Measurements from ENCODE around the gene AGER. TPM values are rescaled to one million over a fixed set of nuclear protein-coding genes. Genes with fewer than 3 reads are reported as not detected.

Gene AGER
- total and polyA plus RNA-seq, 2 donors (not counting 3 experiments of a cell fraction or from before 2014, with no cell fraction given): 5.1 to 18.5 TPM

- Histone ChIP-seq H3K27ac (ENCODE audit: insufficient read depth, low read depth, low read length) (no peak overlapping the region), H3K9ac (replicated peaks; ENCODE audit: extremely low read depth, insufficient read depth, low read length) (no peak overlapping the region), H3K9me3 (replicated peaks; ENCODE audit: control insufficient read depth, insufficient read depth, low read length) (no peaks in the 10 kb centered on the region), H3K9me1 (replicated peaks; ENCODE audit: control insufficient read depth, extremely low read depth, insufficient read depth, low read length) (no peaks in the 10 kb centered on the region), H3K4me1 (ENCODE audit: control insufficient read depth, extremely low read depth, insufficient read depth, low read length) (peaks cover 9% of the 10 kb centered on the region), H3K4me3 (replicated peaks in 1 of 3; ENCODE audit: insufficient read depth in 1 of 3, low read depth in 1 of 3, low read length in 3 of 3) (no peak overlapping the region), H4K20me1 (replicated peaks; ENCODE audit: control insufficient read depth, extremely low read depth, insufficient read depth, low read length) (no peaks in the 10 kb centered on the region), H3K79me2 (ENCODE audit: control insufficient read depth, insufficient read depth, low read length) (peaks cover 5% of the 10 kb centered on the region), H3K27me3 (ENCODE audit: control insufficient read depth in 2 of 2, insufficient read depth in 2 of 2, low read length in 2 of 2) (peaks cover 8 to 10% of the 10 kb centered on the region in 2 experiments), H3K4me2 (ENCODE audit: insufficient read depth, low read length) (no peak overlapping the region), H2AFZ (ENCODE audit: low read depth, low read length) (no peak overlapping the region), H3K36me3 (ENCODE audit: control insufficient read depth in 2 of 2, extremely low read depth in 1 of 2, insufficient read depth in 2 of 2, low read length in 2 of 2) (no peaks in the 10 kb centered on the region)
- no TSS peak for BruUV-seq (replicated peaks)
- DNase-seq (ENCODE audit: low read depth, low spot score) (no peak), FAIRE-seq (no peak)
- ChIA-PET CTCF (no interaction called here), POLR2A (no interaction called here)
- dilution Hi-C loops (cut with MboI; ENCODE audit: extremely low pct_ligation_motif_present, low sequenced_read_pairs) (no loop called here), intact Hi-C loops (cut with micrococcal nuclease) (no loop called here)
- TF ChIP-seq MYC (IDR thresholded peaks at IDR 0.05; ENCODE audit: low read depth, low read length): no peak
- no peak for TF ChIP-seq CTCF (IDR thresholded peaks at IDR 0.05; ENCODE audit: extremely low read depth in 1 of 2, insufficient read depth in 1 of 2, low read depth in 1 of 2, low read length in 2 of 2)
- no peak for TF ChIP-seq GATA2 (IDR thresholded peaks at IDR 0.05; ENCODE audit: insufficient read depth, insufficient read length, low read depth, low read length)
- no peak for TF ChIP-seq FOS (IDR thresholded peaks at IDR 0.05; ENCODE audit: borderline replicate concordance, insufficient read depth, low read length)
- TF ChIP-seq JUN (IDR thresholded peaks at IDR 0.05; ENCODE audit: borderline replicate concordance, insufficient read depth, insufficient read length, low read depth): no peak
- no peak for TF ChIP-seq MAX (IDR thresholded peaks at IDR 0.05; ENCODE audit: insufficient read depth, insufficient read length)
- TF ChIP-seq POLR2AphosphoS5 (IDR thresholded peaks at IDR 0.05; ENCODE audit: insufficient read depth, low read depth, low read length): no peak
- no peak for TF ChIP-seq EZH2 (IDR thresholded peaks at IDR 0.05; ENCODE audit: borderline replicate concordance, low read depth, low read length, severe bottlenecking)
- no peak for TF ChIP-seq POLR2A (IDR thresholded peaks at IDR 0.05; ENCODE audit: low read depth, low read length)
These were observed 50.3 kb downstream of the AGER start for GRCh38 chr6:32133786-32134185.

Measured in endothelial cell of umbilical vein (primary cell).